Transverse colon (tissue), 4 donors: ENCODE measurements around the gene PDE4D.

Experiments
- CTCF ChIP-seq, 5 experiments: fragments of 200-600 bp in 3 of 5; fragments of 450-650 bp in 2 of 5; sonication (generic) in 3 of 5; IDR thresholded peaks; 1 replicate in 2 of 5; 2 replicates in 3 of 5; pipeline ENCODE4 v1.5.1; 2016 to 2017; ENCODE audit warnings: antibody characterized with exemption in 5 of 5, inconsistent platforms in 3 of 5, mild to moderate bottlenecking in 2 of 5, moderate library complexity in 1 of 5
- POLR2A ChIP-seq: fragments of 450-650 bp; IDR thresholded peaks from one replicate; pipeline ENCODE4 v1.6.1; 2016; ENCODE audit warnings: antibody characterized with exemption, mild to moderate bottlenecking, moderate library complexity
- POLR2AphosphoS5 ChIP-seq, 3 donors: sonication (generic); formaldehyde crosslinking; IDR thresholded peaks; one replicate each; pipeline ENCODE4 v1.6.1; 2016; ENCODE audit warnings: antibody characterized with exemption in 3 of 3

- no peak for TF ChIP-seq POLR2A
- no peak for TF ChIP-seq CTCF (IDR thresholded peaks at IDR 0.05)
- no peak for TF ChIP-seq POLR2AphosphoS5 (IDR thresholded peaks at IDR 0.05)
Measured at GRCh38 chr5:59654691-59655090, 238.8 kb downstream of the PDE4D start.
